NCI-H146 treated with DMSO at 0.1 percent for 48 hours (cell line): ENCODE data around the gene PITPNM1.

Experiments used
- DNase-seq: peaks from one replicate; lab custom pipeline; 2025; ENCODE audit not compliant: unreplicated experiment; lab: John Stamatoyannopoulos, UW

The PITPNM1 gene

DNA sequence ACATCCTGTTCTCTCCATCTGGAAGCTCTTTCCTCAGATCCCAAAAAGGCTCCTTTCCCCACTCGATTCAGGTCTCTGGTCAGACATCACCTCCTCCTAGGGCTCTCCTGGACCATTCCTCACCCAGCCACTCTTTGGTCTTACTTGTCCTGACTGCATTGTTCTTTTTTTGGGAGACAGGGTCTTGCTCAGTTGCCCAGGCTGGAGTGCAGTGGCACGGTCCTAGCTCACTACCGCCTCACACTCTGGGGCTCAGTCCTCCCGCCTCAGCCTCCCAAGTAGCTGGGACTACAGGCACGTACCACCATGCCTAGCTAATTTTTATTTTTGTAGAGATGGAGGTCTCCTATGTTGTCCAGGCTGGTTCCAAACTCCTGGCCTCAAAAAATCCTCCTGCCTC lies 59.6 kb downstream of the PITPNM1 start:
- DNase-seq, result no peak

GRCh38 chr11:67442504-67443404 lies 62.4 kb downstream of the PITPNM1 start:
- DNase-seq, result no peak
